Mesendoderm (in vitro differentiated cells): ENCODE data around the gene AK5.

Experiments used
- DNase-seq: peaks from one replicate; pipeline ENCODE4 v3.0.0; 2013
- H2AK5ac ChIP-seq: 2 replicates; pipeline ENCODE4 v1.6.1; 2013; ENCODE audit warnings: low read length, inconsistent platforms
- H2BK120ac ChIP-seq: 2 replicates; pipeline ENCODE4 v1.6.1; 2013; ENCODE audit warnings: low read depth, mild to moderate bottlenecking, low read length, moderate library complexity, mixed read lengths
- H2BK15ac ChIP-seq: replicated peaks from 2 replicates; pipeline ENCODE4 v1.6.1; 2013; ENCODE audit warnings: low read depth, mild to moderate bottlenecking, moderate library complexity
- H2BK5ac ChIP-seq: 2 replicates; pipeline ENCODE4 v1.6.1; 2013; ENCODE audit warnings: low read length, inconsistent platforms
- H3K18ac ChIP-seq: 2 replicates; pipeline ENCODE4 v1.6.1; 2013; ENCODE audit warnings: mild to moderate bottlenecking, low read length, mixed read lengths
- H3K23ac ChIP-seq: one replicate; pipeline ENCODE4 v1.6.1; 2013; ENCODE audit warnings: low read length
- H3K27ac ChIP-seq: 2 replicates; pipeline ENCODE4 v1.5.1; 2013; ENCODE audit warnings: low read depth, mild to moderate bottlenecking, inconsistent platforms, low read length, moderate library complexity
- H3K27me3 ChIP-seq: 2 replicates; pipeline ENCODE4 v1.6.1; 2013; ENCODE audit warnings: low read length, control low read depth, mild to moderate bottlenecking, inconsistent platforms; ENCODE audit not compliant: insufficient read depth, poor library complexity
- H3K36me3 ChIP-seq: 2 replicates; pipeline ENCODE4 v1.6.1; 2013; ENCODE audit warnings: low read length, inconsistent platforms; ENCODE audit not compliant: control insufficient read depth, insufficient read depth
- H3K4ac ChIP-seq: one replicate; pipeline ENCODE4 v1.6.1; 2013; ENCODE audit warnings: low read depth, mild to moderate bottlenecking, low read length, moderate library complexity
- H3K4me1 ChIP-seq: 2 replicates; pipeline ENCODE4 v1.6.1; 2013; ENCODE audit warnings: low read depth, low read length, inconsistent platforms; ENCODE audit not compliant: control insufficient read depth
- H3K4me2 ChIP-seq: 2 replicates; pipeline ENCODE4 v1.6.1; 2013; ENCODE audit warnings: low read length
- H3K4me3 ChIP-seq: 2 replicates; pipeline ENCODE4 v1.5.1; 2013; ENCODE audit warnings: mild to moderate bottlenecking, low read length
- H3K56ac ChIP-seq: one replicate; pipeline ENCODE4 v1.6.1; 2013; ENCODE audit warnings: low read length
- H3K79me1 ChIP-seq: 2 replicates; pipeline ENCODE4 v1.6.1; 2013; ENCODE audit warnings: low read length, inconsistent platforms
- H3K79me2 ChIP-seq: 2 replicates; pipeline ENCODE4 v1.6.1; 2013; ENCODE audit warnings: mild to moderate bottlenecking, low read length; ENCODE audit not compliant: control insufficient read depth, insufficient read depth
- H3K9ac ChIP-seq: 2 replicates; pipeline ENCODE4 v1.6.1; 2013; ENCODE audit warnings: low read length, inconsistent platforms
- H4K5ac ChIP-seq: one replicate; pipeline ENCODE4 v1.6.1; 2013; ENCODE audit warnings: low read length
- H4K8ac ChIP-seq: one replicate; pipeline ENCODE4 v1.6.1; 2013; ENCODE audit warnings: low read depth, mild to moderate bottlenecking, control low read depth, low read length, moderate library complexity
- WGBS: extraction: QIAGEN DNeasy Blood & Tissue Kit; methylation state at CpG from one replicate; pipeline ENCODE4 v1.1.7; 2013; ENCODE audit warnings: low lambda C conversion rate, missing lambda C conversion rate; ENCODE audit not compliant: insufficient coverage; ENCODE audit errors: extremely low coverage; 5-methylcytosine and 5-hydroxymethylcytosine counted together

The AK5 gene

DNA sequence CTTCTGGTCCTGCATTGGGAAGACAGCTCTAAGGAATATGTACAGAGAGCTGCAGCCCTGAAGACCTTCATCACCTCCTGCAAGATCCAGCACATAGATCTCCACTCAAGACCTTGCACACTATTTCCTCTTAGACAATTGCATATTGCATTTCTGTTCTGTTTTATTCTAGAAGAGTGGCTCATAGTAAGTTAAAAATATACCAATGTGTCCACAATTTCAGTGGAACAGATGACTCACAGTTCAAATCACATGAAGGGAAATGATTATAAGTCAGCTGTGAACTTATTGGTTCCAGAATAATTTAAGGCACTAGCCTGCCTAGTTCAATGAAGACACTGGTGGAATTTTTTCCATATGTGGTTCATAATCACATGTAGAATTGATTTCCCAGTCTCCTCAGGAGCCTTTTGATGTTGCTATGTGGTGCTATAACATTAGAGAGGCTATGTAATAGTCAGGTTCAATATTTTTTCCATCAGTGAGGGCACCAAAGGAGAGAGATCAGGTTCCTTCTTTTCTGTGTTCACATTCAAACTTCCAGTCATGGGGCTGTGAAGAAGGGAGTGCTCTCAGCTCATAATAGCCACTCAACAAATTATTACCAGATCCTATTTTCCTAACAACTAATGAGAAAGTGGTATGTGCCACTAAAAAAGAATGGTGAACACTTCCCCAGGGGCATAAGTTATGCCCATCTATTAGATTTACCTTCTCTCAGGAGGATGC, 9.8 kb upstream of the AK5 start:
- Histone ChIP-seq H3K9ac (no peak overlapping the region), H3K18ac (no peak overlapping the region), H3K79me1 (no peaks in the 10 kb centered on the region), H3K27ac (no peak overlapping the region), H2BK15ac (no peak overlapping the region), H3K56ac (no peak overlapping the region), H4K5ac (no peak overlapping the region), H3K4me3 (no peak overlapping the region), H3K4me1 (no peaks in the 10 kb centered on the region), H3K23ac (no peak overlapping the region), H3K4me2 (no peak overlapping the region), H3K36me3 (no peaks in the 10 kb centered on the region), H3K4ac (no peak overlapping the region), H4K8ac (no peak overlapping the region), H2AK5ac (no peak overlapping the region), H2BK120ac (no peak overlapping the region), H3K27me3 (no peaks in the 10 kb centered on the region), H2BK5ac (no peak overlapping the region), H3K79me2 (no peaks in the 10 kb centered on the region)
- DNase-seq: no peak

DNA sequence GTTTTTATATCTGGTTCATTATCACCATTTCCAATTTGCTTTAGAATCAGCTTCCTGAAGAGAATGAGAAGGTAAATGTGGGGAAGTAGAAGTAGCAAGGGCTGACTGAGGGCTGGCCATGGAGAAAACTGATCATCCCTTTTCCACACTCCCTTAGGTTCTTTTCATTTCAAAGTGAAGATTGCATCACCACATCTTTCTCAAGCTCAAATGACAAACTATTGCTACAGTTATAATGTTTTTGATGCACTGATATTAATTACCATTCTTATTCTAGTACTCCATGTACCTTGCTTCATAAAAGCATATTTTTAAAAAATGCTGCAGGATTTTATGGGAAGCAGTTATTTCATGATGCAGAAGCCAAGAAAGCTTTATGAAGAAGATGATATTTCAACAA, 7.9 kb upstream of the AK5 start:
- Histone ChIP-seq H3K23ac (no peak overlapping the region), H3K56ac (no peak overlapping the region), H3K4me2 (no peak overlapping the region), H3K79me2 (no peaks in the 10 kb centered on the region), H2BK120ac (no peak overlapping the region), H3K27me3 (no peaks in the 10 kb centered on the region), H3K4ac (no peak overlapping the region), H3K18ac (no peak overlapping the region), H3K36me3 (no peaks in the 10 kb centered on the region), H3K4me1 (no peaks in the 10 kb centered on the region), H4K8ac (no peak overlapping the region), H3K79me1 (no peaks in the 10 kb centered on the region), H3K9ac (no peak overlapping the region), H3K27ac (no peak overlapping the region), H3K4me3 (no peak overlapping the region), H2AK5ac (no peak overlapping the region), H2BK5ac (no peak overlapping the region), H4K5ac (no peak overlapping the region), H2BK15ac (no peak overlapping the region)
- no peak for DNase-seq

DNA sequence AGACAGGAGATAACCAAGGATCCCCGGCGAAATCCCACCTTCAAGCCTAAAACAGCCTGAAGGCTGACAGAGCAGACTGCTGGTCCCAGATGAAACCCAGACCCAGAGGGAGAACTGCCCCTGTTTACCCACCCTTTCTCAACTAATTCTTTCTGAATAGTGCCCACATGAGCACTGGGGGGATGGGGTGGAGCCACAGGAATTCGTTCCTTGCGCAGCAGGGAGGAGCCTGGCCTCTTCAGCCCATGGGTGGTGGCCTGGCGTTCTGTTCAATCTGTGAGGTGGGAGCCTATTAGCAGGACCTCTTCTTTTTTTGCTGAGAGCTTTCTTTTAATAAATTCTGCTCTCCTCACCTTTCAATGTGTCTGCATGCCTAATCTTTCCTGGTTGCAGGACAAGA, 6.6 kb upstream of the AK5 start:
- no peak overlapping the region for H3K23ac ChIP-seq
- DNase-seq: no peak
- H3K9ac ChIP-seq: no peak overlapping the region
- H2AK5ac ChIP-seq: no peak overlapping the region
- peak overlapping the region; percentile 16 for H3K4ac ChIP-seq
- H3K36me3 ChIP-seq: no peaks in the 10 kb centered on the region
- no peaks in the 10 kb centered on the region for H3K27me3 ChIP-seq
- no peak overlapping the region for H3K18ac ChIP-seq
- H3K79me2 ChIP-seq: no peaks in the 10 kb centered on the region
- no peak overlapping the region for H2BK5ac ChIP-seq
- H3K79me1 ChIP-seq: no peaks in the 10 kb centered on the region
- H3K4me1 ChIP-seq: no peaks in the 10 kb centered on the region
- no peak overlapping the region for H3K4me3 ChIP-seq
- H3K56ac ChIP-seq: no peak overlapping the region
- H4K5ac ChIP-seq: no peak overlapping the region
- no CpG with 5 or more reads among the region's 5 CpGs for WGBS
- H2BK120ac ChIP-seq: no peak overlapping the region
- no peak overlapping the region for H4K8ac ChIP-seq
- no peak overlapping the region for H2BK15ac ChIP-seq
- no peak overlapping the region for H3K27ac ChIP-seq
- no peak overlapping the region for H3K4me2 ChIP-seq

DNA sequence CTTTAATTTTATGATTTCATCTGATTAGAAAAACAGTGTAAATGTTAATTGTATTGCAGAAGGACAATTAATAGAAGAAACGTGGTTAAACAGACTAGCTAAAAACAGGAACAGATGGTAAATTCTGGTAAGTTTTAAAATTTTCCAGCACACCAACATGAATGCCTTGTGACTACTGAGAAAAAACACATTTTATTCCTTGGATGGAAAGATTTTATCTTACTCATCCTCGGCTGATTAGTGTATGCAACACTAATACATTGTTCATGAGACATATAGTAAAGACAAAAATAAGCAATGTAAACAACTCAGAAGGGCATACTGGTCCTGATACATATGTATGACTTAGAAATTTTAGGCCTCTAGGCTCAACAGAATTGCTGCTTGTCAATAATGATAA, 4.9 kb upstream of the AK5 start:
- Histone ChIP-seq H3K9ac (no peak overlapping the region), H3K79me2 (no peaks in the 10 kb centered on the region), H3K23ac (no peak overlapping the region), H4K5ac (no peak overlapping the region), H3K27me3 (peaks cover 8% of the 10 kb centered on the region), H3K4ac (no peak overlapping the region), H3K18ac (no peak overlapping the region), H3K4me3 (no peak overlapping the region), H2AK5ac (no peak overlapping the region), H3K4me1 (no peaks in the 10 kb centered on the region), H4K8ac (no peak overlapping the region), H3K4me2 (no peak overlapping the region), H2BK5ac (no peak overlapping the region), H3K56ac (no peak overlapping the region), H3K79me1 (no peaks in the 10 kb centered on the region), H2BK15ac (no peak overlapping the region), H2BK120ac (no peak overlapping the region), H3K36me3 (no peaks in the 10 kb centered on the region), H3K27ac (no peak overlapping the region)
- no CpG with 5 or more reads among the region's 2 CpGs for WGBS
- DNase-seq: no peak

DNA sequence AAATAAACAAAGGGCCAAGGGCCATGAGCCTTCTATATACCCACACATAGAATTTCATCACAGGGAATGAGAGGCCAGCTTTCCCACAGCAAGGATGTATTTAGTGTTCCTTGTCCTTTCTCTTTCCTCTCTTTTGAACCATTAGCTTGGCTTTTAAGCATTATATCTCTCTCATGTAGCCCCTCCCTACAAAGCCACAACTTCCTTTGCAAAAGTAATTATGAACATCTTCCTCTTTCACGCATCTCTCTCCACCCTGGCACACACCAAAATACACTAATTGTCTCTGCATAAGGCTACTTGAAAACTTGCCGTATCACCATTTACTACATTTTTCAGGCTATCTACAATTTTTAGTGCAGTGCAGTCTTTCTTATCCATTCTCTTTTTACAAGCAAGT, 1.9 kb upstream of the AK5 start:
- H2BK120ac ChIP-seq: no peak overlapping the region
- H3K18ac ChIP-seq: no peak overlapping the region
- no peak overlapping the region for H3K4ac ChIP-seq
- no peaks in the 10 kb centered on the region for H3K36me3 ChIP-seq
- H3K4me1 ChIP-seq: no peaks in the 10 kb centered on the region
- no peak overlapping the region for H3K9ac ChIP-seq
- no CpG with 5 or more reads among the region's 2 CpGs for WGBS
- no peak overlapping the region for H2BK5ac ChIP-seq
- H3K79me2 ChIP-seq: no peaks in the 10 kb centered on the region
- no peak overlapping the region for H3K27ac ChIP-seq
- no peak overlapping the region for H2BK15ac ChIP-seq
- no peak overlapping the region for H4K8ac ChIP-seq
- no peak overlapping the region for H3K4me2 ChIP-seq
- DNase-seq: no peak
- H4K5ac ChIP-seq: no peak overlapping the region
- peaks cover 8% of the 10 kb centered on the region for H3K27me3 ChIP-seq
- H3K4me3 ChIP-seq: no peak overlapping the region
- no peaks in the 10 kb centered on the region for H3K79me1 ChIP-seq
- no peak overlapping the region for H3K23ac ChIP-seq
- no peak overlapping the region for H3K56ac ChIP-seq
- no peak overlapping the region for H2AK5ac ChIP-seq

DNA sequence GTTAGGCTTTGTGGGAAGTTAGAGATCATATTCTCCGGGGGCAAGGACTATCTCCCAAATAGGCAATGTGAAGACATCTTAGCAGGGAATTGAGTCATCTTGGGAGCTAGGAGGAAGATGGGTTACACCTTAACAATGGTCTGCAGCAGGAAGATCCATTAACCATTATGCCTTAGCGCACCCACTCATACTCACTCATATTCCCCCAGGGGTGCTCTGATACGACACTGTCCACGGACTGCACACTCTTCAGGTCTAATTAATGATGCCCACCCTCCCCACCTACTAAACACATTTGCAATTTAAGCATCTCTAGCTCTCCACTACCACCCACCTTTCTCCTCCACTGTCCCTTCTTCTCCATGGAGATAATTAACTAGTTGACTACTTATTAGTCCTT, 857 bp upstream of the AK5 start:
- Histone ChIP-seq H2BK15ac (no peak overlapping the region), H3K18ac (no peak overlapping the region), H3K23ac (no peak overlapping the region), H2BK5ac (no peak overlapping the region), H3K56ac (no peak overlapping the region), H3K4me1 (no peaks in the 10 kb centered on the region), H4K5ac (no peak overlapping the region), H3K4me3 (no peak overlapping the region), H3K36me3 (no peaks in the 10 kb centered on the region), H3K27ac (no peak overlapping the region), H3K9ac (no peak overlapping the region), H3K4me2 (no peak overlapping the region), H4K8ac (no peak overlapping the region), H3K79me1 (no peaks in the 10 kb centered on the region), H3K79me2 (no peaks in the 10 kb centered on the region), H2BK120ac (no peak overlapping the region), H2AK5ac (no peak overlapping the region), H3K4ac (no peak overlapping the region), H3K27me3 (peaks cover 8% of the 10 kb centered on the region)
- DNase-seq: peak; percentile 2
- no CpG with 5 or more reads among the region's 4 CpGs for WGBS
